HG03095 (cell line): ENCODE data around the gene ABCG2.
"Not testable (repeated sequence)": the region's sequence is repeated elsewhere in the genome, so short reads cannot be mapped to it uniquely, and the experiment has no call there.

Experiments used
- ATAC-seq: cut with Tn5 transposase; IDR thresholded peaks from one replicate; pipeline ENCODE4 v1.9.1; 2021; ENCODE audit warnings: moderate library complexity; ENCODE audit not compliant: unreplicated experiment

ABCG2 gene

GRCh38 chr4:88119943-88120342, 38.5 kb downstream of the ABCG2 start:
- no peak for ATAC-seq

GRCh38 chr4:88115587-88115986, 42.9 kb downstream of the ABCG2 start:
- no peak for ATAC-seq

- ATAC-seq = no peak
These were observed 45.6 kb downstream of the ABCG2 start for GRCh38 chr4:88112856-88113255.

- no peak for ATAC-seq
These were observed 47.6 kb downstream of the ABCG2 start for GRCh38 chr4:88110826-88111225.

GRCh38 chr4:88109123-88109881, 49.1 kb downstream of the ABCG2 start:
- no peak for ATAC-seq

- no peak for ATAC-seq
These were observed 49.7 kb downstream of the ABCG2 start for GRCh38 chr4:88108747-88109122.

GRCh38 chr4:88108108-88108465, 50.4 kb downstream of the ABCG2 start:
- not testable (repeated sequence) for ATAC-seq

GRCh38 chr4:88107406-88108107, 50.9 kb downstream of the ABCG2 start:
- ATAC-seq = no peak

GRCh38 chr4:88106205-88106604, 52.2 kb downstream of the ABCG2 start:
- no peak for ATAC-seq

- ATAC-seq = no peak
These were observed 53.4 kb downstream of the ABCG2 start for GRCh38 chr4:88104902-88105610.

- no peak for ATAC-seq
These were observed 56.4 kb downstream of the ABCG2 start for GRCh38 chr4:88102026-88102425.

- ATAC-seq = no peak
These were observed 57.3 kb downstream of the ABCG2 start for GRCh38 chr4:88101165-88101564.

GRCh38 chr4:88098993-88099752, 59.3 kb downstream of the ABCG2 start:
- no peak for ATAC-seq

GRCh38 chr4:88097781-88098180, 60.7 kb downstream of the ABCG2 start:
- no peak for ATAC-seq

GRCh38 chr4:88097301-88097700, 61.1 kb downstream of the ABCG2 start:
- ATAC-seq = no peak

GRCh38 chr4:88093874-88094273, 64.6 kb downstream of the ABCG2 start:
- ATAC-seq = no peak

- ATAC-seq = no peak
These were observed 67.1 kb downstream of the ABCG2 start for GRCh38 chr4:88091378-88091777.

- no peak for ATAC-seq
These were observed 67.5 kb downstream of the ABCG2 start for GRCh38 chr4:88090898-88091297.

GRCh38 chr4:88087004-88087403, 71.4 kb downstream of the ABCG2 start:
- no peak for ATAC-seq

- no peak for ATAC-seq
These were observed 77.8 kb downstream of the ABCG2 start for GRCh38 chr4:88080626-88081025.

- no peak for ATAC-seq
These were observed 79.9 kb downstream of the ABCG2 start for GRCh38 chr4:88078579-88078978.
